ENCODE data around the gene KIRREL3. TPM values are rescaled to one million over a fixed set of nuclear protein-coding genes. Genes with fewer than 3 reads are reported as not detected.

Gene KIRREL3
- total and polyA plus RNA-seq, 2 of the 8 experiments (the other 6 are each of a cell fraction or from before 2014, with no cell fraction given), result 0.29 to 0.32 TPM

DNA sequence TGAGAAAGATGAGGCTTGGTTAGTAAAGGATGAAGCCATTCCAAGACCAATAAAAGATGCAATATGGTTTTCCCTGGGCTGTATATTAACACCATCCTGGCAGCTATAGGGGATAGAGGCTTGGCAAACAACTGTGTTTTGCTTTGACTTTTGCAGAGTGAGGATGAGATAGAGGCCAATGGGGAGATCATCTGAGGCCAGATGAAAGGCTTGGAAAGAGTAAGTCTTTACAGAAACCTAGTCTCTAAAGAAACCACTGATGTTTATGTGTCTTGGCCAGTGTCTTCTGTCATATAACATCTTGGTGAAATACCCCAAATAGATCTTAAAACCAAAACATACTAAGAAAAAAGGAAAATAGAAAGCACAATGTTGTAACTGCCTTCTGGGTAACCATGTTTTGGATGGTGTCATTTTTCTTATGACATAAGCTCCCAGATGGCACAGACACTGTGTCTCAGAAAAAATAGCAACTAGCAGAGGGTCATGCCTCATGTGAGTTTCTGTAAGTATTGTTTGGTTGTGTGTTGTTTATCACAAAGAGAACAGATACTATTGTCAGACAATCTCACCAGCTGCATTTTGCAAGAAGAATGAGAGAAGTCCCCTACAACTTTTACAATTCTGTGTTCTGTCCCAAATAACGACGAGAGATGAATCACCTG is 339.7 kb downstream of the KIRREL3 start (continued):
- no peak for TF ChIP-seq SAP30 (IDR thresholded peaks at IDR 0.05; ENCODE audit: insufficient read depth, insufficient replicate concordance, low read length)

All from H1 (cell line).